ENCODE data around the gene SSH2.

The SSH2 gene

DNA sequence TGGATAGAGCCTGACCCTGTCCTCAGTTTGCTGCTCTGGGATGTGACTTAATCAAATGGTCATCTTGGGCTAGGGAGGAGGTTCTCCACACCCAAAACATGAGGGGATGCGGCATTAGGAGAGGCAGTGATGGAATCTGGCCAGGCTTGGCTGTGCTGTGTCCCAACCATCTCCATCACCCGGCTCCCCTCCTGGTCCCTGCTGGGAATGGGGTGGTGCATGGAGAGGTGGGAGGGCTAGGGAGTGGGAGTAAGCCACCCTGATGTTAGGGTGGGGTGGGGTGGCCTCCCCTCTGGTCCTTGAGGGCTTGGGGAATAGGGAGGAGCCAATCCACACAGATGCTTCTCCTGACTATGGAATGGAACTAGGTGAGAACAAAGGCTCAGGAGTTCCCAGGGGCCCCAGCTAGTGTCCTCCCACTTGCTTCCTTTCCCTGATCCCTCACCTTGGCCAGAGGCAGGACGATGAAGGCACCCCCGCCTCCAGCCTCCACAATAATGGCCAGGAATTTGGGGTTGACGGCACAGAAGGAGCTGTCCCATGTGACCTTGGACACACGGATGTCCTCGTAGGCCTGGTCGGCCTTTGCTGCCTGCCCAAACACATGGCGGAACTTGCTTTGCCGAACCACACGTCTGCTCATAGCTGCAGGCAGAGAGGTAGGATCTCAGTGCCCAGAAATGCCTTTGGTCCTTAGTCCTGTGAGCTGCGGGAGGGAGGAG, 309.1 kb downstream of the SSH2 start:
- no peak for ATAC-seq
- TF ChIP-seq, protein P1, sequence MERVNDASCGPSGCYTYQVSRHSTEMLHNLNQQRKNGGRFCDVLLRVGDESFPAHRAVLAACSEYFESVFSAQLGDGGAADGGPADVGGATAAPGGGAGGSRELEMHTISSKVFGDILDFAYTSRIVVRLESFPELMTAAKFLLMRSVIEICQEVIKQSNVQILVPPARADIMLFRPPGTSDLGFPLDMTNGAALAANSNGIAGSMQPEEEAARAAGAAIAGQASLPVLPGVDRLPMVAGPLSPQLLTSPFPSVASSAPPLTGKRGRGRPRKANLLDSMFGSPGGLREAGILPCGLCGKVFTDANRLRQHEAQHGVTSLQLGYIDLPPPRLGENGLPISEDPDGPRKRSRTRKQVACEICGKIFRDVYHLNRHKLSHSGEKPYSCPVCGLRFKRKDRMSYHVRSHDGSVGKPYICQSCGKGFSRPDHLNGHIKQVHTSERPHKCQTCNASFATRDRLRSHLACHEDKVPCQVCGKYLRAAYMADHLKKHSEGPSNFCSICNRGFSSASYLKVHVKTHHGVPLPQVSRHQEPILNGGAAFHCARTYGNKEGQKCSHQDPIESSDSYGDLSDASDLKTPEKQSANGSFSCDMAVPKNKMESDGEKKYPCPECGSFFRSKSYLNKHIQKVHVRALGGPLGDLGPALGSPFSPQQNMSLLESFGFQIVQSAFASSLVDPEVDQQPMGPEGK (CRISPR knock-in tag; IDR thresholded peaks at IDR 0.05; ENCODE audit: borderline replicate concordance): no peak
- TF ChIP-seq TOX (CRISPR knock-in tag; IDR thresholded peaks at IDR 0.05; ENCODE audit: borderline replicate concordance) (no peak), ARNTL (CRISPR knock-in tag; IDR thresholded peaks at IDR 0.05; ENCODE audit: borderline replicate concordance, low read depth) (no peak), ZC3H10 (CRISPR knock-in tag; IDR thresholded peaks at IDR 0.05) (no peak), ZFP3 (CRISPR knock-in tag; IDR thresholded peaks at IDR 0.05) (no peak), CSDC2 (CRISPR knock-in tag; IDR thresholded peaks at IDR 0.05) (no peak), SNAI2 (CRISPR knock-in tag; IDR thresholded peaks at IDR 0.05) (no peak), PPARA (CRISPR knock-in tag; IDR thresholded peaks at IDR 0.05; ENCODE audit: borderline replicate concordance) (no peak), BACH2 (CRISPR knock-in tag; IDR thresholded peaks at IDR 0.05; ENCODE audit: borderline replicate concordance) (no peak), ESRRG (CRISPR knock-in tag; IDR thresholded peaks at IDR 0.05) (no peak), ZFP30 (CRISPR knock-in tag; IDR thresholded peaks at IDR 0.05) (no peak), ZNF565 (CRISPR knock-in tag; conservative IDR thresholded peaks at IDR 0.05; ENCODE audit: low read depth) (no peak), ZNF70 (CRISPR knock-in tag; IDR thresholded peaks at IDR 0.05) (no peak)
- TF ChIP-seq, protein P2, sequence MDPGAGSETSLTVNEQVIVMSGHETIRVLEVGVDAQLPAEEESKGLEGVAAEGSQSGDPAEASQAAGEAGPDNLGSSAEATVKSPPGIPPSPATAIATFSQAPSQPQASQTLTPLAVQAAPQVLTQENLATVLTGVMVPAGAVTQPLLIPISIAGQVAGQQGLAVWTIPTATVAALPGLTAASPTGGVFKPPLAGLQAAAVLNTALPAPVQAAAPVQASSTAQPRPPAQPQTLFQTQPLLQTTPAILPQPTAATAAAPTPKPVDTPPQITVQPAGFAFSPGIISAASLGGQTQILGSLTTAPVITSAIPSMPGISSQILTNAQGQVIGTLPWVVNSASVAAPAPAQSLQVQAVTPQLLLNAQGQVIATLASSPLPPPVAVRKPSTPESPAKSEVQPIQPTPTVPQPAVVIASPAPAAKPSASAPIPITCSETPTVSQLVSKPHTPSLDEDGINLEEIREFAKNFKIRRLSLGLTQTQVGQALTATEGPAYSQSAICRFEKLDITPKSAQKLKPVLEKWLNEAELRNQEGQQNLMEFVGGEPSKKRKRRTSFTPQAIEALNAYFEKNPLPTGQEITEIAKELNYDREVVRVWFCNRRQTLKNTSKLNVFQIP (CRISPR knock-in tag; IDR thresholded peaks at IDR 0.05; ENCODE audit: borderline replicate concordance, low read depth): no peak
- TF ChIP-seq, protein P3, sequence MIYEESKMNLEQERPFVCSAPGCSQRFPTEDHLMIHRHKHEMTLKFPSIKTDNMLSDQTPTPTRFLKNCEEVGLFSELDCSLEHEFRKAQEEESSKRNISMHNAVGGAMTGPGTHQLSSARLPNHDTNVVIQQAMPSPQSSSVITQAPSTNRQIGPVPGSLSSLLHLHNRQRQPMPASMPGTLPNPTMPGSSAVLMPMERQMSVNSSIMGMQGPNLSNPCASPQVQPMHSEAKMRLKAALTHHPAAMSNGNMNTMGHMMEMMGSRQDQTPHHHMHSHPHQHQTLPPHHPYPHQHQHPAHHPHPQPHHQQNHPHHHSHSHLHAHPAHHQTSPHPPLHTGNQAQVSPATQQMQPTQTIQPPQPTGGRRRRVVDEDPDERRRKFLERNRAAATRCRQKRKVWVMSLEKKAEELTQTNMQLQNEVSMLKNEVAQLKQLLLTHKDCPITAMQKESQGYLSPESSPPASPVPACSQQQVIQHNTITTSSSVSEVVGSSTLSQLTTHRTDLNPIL (CRISPR knock-in tag; IDR thresholded peaks at IDR 0.05; ENCODE audit: low read depth): no peak

DNA sequence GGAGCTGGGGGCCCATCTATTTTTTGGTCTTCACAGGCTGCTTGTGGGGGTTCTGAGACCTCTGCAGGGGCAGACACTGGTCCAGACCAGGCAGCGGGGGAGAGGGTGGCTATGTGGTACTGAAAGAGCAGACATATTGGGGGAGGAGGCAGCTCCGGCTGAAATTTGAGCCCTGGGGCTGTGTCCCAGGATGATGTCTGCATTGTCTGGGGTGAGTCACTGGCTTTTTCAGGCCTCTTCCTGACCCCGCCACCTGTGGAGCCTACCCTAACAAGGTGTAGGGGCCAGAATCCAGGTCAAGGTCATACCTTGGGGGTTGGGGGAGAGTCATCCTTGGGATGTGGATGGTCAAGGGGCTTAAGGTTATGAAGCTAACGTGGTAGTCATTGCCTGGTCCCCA, 309.8 kb downstream of the SSH2 start:
- TF ChIP-seq ZNF8 (CRISPR knock-in tag; IDR thresholded peaks at IDR 0.05): no peak
- ATAC-seq: peak; percentile 6; the same call in 1 of the 3 replicates

DNA sequence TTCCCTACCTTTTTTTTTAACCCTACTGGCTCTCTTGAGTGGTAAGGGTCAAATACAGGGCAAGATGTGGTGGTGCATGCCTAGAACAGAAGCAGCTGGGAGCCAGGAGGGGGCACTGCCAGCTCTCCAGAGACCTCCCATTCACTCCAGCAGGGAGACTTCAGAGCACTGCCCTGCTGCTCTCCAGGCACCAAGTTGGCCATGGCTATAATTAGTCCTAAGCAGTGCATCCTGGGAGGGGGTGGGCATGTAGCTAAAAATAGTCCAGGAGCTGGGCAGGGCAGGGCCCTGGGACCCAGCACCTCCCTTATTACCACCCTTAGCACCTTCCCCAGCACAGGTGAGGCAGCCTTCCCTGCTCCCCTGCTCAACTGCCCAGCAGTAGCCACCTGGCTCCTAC, 310.8 kb downstream of the SSH2 start:
- TF ChIP-seq RARB (CRISPR knock-in tag; IDR thresholded peaks at IDR 0.05) (no peak), TCF4 (CRISPR knock-in tag; IDR thresholded peaks at IDR 0.05; ENCODE audit: borderline replicate concordance) (no peak), OSR1 (CRISPR knock-in tag; IDR thresholded peaks at IDR 0.05) (no peak), SNAI2 (CRISPR knock-in tag; IDR thresholded peaks at IDR 0.05) (no peak), ARNTL (CRISPR knock-in tag; IDR thresholded peaks at IDR 0.05; ENCODE audit: borderline replicate concordance, low read depth) (no peak), ZNF70 (CRISPR knock-in tag; IDR thresholded peaks at IDR 0.05) (no peak), ISL1 (CRISPR knock-in tag; IDR thresholded peaks at IDR 0.05) (no peak), ESRRG (CRISPR knock-in tag; IDR thresholded peaks at IDR 0.05) (no peak), TOX (CRISPR knock-in tag; IDR thresholded peaks at IDR 0.05; ENCODE audit: borderline replicate concordance) (no peak), PPARA (CRISPR knock-in tag; IDR thresholded peaks at IDR 0.05; ENCODE audit: borderline replicate concordance) (no peak), ZNF565 (CRISPR knock-in tag; conservative IDR thresholded peaks at IDR 0.05; ENCODE audit: low read depth) (no peak), ZFP30 (CRISPR knock-in tag; IDR thresholded peaks at IDR 0.05) (no peak), GLIS3 (CRISPR knock-in tag; IDR thresholded peaks at IDR 0.05) (no peak), ZFP3 (CRISPR knock-in tag; IDR thresholded peaks at IDR 0.05) (no peak), BACH2 (CRISPR knock-in tag; IDR thresholded peaks at IDR 0.05; ENCODE audit: borderline replicate concordance) (no peak)
- TF ChIP-seq, protein P4, sequence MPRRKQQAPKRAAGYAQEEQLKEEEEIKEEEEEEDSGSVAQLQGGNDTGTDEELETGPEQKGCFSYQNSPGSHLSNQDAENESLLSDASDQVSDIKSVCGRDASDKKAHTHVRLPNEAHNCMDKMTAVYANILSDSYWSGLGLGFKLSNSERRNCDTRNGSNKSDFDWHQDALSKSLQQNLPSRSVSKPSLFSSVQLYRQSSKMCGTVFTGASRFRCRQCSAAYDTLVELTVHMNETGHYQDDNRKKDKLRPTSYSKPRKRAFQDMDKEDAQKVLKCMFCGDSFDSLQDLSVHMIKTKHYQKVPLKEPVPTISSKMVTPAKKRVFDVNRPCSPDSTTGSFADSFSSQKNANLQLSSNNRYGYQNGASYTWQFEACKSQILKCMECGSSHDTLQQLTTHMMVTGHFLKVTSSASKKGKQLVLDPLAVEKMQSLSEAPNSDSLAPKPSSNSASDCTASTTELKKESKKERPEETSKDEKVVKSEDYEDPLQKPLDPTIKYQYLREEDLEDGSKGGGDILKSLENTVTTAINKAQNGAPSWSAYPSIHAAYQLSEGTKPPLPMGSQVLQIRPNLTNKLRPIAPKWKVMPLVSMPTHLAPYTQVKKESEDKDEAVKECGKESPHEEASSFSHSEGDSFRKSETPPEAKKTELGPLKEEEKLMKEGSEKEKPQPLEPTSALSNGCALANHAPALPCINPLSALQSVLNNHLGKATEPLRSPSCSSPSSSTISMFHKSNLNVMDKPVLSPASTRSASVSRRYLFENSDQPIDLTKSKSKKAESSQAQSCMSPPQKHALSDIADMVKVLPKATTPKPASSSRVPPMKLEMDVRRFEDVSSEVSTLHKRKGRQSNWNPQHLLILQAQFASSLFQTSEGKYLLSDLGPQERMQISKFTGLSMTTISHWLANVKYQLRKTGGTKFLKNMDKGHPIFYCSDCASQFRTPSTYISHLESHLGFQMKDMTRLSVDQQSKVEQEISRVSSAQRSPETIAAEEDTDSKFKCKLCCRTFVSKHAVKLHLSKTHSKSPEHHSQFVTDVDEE (CRISPR knock-in tag; IDR thresholded peaks at IDR 0.05): no peak
- TF ChIP-seq, protein P3 (CRISPR knock-in tag; IDR thresholded peaks at IDR 0.05; ENCODE audit: low read depth): no peak
- TF ChIP-seq, protein P1 (CRISPR knock-in tag; IDR thresholded peaks at IDR 0.05; ENCODE audit: borderline replicate concordance): no peak
- TF ChIP-seq, protein P2 (CRISPR knock-in tag; IDR thresholded peaks at IDR 0.05; ENCODE audit: borderline replicate concordance, low read depth): no peak
- peak; percentile 46 for ATAC-seq
